GM12873 (cell line): Measurements from ENCODE around the gene SGCE.

Experiments
- TF ChIP-seq, protein P1 (sequence below): IDR thresholded peaks from 2 replicates; pipeline ENCODE4 v1.5.1; 2012; ENCODE audit warnings: low read depth, mild to moderate bottlenecking, moderate library complexity, low read length, control low read depth; ENCODE audit not compliant: insufficient read depth; ENCODE audit errors: missing control alignments

SGCE gene

DNA sequence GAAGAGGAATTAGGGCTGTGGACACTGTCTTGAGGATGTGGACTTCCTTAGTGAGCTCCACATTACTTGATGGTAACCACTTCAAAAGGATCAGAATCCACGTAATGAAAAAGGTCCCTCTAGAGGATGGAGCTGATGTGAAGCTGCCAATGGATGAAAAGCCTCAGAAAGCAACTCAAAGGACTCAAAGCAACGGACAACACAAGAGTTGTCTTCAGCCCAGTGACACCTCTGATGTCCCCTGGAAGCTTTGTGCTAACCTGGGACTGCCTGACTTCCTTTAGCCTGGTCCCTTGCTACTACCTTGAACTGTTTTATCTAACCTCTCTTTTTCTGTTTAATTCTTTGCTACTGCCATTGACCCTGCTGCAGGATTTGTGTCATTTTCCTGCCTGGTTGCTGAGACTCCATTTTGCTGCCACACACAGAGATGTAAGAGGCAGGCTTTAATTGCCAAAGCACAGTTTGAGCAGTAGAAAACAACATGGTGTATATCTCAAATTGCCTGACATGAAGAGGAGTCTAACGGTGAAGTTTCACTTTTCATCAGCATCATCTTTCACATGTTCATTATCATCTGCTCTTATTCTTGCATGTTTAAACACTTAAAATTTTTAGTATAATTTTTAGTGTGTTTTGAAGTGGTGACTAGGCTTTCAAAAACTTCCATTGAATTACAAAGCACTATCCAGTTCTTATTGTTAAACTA lies 11.1 kb upstream of the SGCE start:
- TF ChIP-seq, protein P1, sequence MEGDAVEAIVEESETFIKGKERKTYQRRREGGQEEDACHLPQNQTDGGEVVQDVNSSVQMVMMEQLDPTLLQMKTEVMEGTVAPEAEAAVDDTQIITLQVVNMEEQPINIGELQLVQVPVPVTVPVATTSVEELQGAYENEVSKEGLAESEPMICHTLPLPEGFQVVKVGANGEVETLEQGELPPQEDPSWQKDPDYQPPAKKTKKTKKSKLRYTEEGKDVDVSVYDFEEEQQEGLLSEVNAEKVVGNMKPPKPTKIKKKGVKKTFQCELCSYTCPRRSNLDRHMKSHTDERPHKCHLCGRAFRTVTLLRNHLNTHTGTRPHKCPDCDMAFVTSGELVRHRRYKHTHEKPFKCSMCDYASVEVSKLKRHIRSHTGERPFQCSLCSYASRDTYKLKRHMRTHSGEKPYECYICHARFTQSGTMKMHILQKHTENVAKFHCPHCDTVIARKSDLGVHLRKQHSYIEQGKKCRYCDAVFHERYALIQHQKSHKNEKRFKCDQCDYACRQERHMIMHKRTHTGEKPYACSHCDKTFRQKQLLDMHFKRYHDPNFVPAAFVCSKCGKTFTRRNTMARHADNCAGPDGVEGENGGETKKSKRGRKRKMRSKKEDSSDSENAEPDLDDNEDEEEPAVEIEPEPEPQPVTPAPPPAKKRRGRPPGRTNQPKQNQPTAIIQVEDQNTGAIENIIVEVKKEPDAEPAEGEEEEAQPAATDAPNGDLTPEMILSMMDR, result no peak

DNA sequence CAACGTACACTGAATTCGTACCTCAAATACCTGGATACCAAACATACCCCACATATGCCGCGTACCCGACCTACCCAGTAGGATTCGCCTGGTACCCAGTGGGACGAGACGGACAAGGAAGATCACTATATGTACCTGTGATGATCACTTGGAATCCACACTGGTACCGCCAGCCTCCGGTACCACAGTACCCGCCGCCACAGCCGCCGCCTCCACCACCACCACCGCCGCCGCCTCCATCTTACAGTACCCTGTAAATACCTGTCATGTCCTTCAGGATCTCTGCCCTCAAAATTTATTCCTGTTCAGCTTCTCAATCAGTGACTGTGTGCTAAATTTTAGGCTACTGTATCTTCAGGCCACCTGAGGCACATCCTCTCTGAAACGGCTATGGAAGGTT lies 9.5 kb upstream of the SGCE start:
- TF ChIP-seq, protein P1, result no peak

DNA sequence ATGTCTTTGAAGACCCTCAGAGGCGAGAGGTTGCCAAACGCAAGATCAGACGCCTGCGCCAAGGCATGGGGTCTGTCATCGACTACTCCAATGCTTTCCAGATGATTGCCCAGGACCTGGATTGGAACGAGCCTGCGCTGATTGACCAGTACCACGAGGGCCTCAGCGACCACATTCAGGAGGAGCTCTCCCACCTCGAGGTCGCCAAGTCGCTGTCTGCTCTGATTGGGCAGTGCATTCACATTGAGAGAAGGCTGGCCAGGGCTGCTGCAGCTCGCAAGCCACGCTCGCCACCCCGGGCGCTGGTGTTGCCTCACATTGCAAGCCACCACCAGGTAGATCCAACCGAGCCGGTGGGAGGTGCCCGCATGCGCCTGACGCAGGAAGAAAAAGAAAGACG lies 8.1 kb upstream of the SGCE start:
- TF ChIP-seq, protein P1, result no peak

DNA sequence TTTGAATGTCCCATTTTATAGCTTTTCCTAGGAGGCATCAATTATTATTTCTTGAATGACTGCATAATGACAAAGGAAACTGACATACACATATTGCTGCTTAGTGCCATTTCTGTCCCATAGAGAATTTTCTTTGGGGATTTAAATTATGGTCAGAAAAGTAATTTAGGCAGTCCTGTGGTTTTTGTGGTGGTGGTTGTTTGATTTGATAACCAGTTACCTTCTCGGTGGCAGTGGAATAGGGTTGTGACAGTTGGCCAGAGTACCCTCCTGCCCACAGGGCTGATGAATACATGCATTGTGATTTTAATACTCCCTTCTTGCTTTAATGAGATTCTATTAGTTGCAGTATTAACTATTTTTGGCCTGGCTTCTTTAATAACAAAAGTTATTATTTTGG lies 6.6 kb upstream of the SGCE start:
- TF ChIP-seq, protein P1, result no peak

DNA sequence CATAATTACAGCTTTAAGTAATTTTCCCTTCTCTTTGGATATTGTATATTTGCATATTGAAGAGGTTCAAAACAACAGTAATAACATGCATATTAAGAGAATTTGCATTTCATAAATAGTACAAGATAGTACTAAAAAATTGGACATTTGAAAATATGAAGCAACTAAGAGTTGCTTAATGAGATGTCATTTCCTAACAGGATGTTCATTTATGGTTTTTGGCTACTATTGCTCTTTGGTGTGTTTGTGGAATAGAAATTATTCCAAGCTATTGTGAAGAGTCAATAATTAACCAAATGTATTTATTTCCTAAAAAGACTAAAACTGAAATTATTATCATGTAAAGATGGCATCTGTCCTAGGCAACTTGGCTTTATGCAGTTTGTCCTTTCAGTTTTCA lies 4.1 kb upstream of the SGCE start:
- TF ChIP-seq, protein P1, result no peak

DNA sequence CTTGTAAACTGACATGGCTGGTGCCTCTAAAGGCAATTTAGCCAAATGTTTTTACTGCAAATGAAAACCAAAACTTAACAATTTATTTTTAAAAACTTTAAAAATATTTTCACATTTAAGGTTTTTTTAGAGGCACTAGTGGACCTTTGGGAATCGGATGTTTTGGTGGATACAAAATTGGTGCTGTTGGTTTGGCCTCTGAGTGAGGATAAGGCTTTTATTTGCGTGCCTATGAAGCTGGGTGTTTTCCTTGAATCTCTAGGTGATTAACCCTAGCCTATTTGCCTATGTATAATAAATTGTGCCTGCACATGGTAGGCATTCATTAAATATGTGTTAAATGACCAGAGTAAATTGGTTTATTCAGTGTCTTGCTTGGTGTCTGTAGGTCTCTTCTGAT lies 2.9 kb upstream of the SGCE start:
- TF ChIP-seq, protein P1, result no peak

DNA sequence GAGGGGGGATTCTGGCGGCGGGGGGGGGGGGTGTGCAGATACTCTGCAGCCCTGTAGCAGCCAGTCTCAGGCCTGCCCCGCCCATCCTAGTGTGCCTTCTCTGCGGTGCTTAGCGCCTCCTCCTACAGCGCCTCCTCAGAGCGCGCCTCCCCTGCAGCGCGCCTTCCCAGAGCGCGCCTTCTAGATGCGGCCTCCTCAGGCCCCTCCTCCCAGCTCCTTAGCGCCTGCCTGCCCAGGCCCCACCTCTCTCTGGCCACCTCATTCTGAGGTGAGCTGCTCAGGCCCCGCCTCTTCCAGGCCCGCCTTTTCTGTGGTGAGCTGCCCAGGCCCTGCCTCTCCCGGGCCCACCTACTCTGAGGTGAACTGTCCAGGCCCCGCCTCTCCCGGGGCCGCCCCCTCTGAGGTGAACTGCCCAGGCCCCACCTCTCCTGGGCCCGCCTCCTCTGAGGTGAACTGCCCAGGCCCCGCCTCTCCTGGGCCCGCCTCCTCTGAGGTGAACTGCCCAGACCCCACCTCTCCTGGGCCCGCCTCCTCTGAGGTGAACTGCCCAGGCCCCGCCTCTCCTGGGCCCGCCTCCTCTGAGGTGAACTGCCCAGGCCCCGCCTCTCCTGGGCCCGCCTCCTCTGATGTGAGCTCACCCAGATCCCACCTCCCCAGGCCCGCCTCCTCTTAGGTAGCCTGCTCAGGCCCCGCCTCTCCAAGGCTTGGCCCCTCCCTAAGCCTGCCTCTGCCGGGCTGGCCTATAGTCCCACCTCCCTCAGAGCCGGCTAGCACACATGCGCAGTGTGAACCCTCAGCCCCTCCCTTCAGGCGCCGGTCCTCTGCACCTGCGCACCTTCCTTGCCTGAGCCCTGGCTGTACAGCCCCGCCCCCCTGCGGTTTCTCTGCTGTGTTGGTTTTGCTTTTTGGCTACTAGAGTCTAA lies 2.1 kb upstream of the SGCE start:
- TF ChIP-seq, protein P1, result no peak
